Fibroblast of pulmonary artery (primary cell): Measurements from ENCODE around the gene IGSF22.

Experiments
- DNase-seq: peaks from one replicate; pipeline ENCODE4 v3.0.0-alpha.2; 2010; ENCODE audit warnings: low read depth
- H3K4me3 ChIP-seq: replicated peaks from 2 replicates; pipeline ENCODE4 v1.5.1; 2011; ENCODE audit warnings: low read depth, mild to moderate bottlenecking, control low read depth, low read length, moderate library complexity
- TF ChIP-seq, protein P1 (sequence below): IDR thresholded peaks from 2 replicates; pipeline ENCODE4 v1.5.1; 2011; ENCODE audit warnings: mild to moderate bottlenecking, control low read depth, low read length, inconsistent platforms; ENCODE audit errors: missing control alignments

Gene IGSF22

DNA sequence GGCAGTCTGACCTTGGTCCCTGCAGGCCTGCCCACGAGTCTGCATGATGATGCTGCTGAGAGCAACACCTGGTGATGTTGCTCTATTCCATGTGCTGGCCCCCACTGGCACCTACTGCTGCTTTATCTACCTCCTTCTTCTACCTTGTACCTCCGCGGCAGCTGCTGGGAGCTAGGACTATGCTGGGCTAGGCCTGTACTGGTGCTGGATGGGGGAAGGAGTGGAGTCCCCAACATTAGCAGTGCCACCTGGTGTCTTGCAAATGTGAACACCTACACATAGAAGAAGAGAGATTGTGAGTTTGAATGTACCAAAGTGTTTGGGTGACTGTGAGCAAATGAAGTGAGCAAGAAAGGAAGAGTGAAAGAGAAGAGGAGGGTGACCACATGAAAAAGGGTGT lies 35.2 kb upstream of the IGSF22 start:
- H3K4me3 ChIP-seq = no peak overlapping the region
- no peak for DNase-seq
- TF ChIP-seq, protein P1, sequence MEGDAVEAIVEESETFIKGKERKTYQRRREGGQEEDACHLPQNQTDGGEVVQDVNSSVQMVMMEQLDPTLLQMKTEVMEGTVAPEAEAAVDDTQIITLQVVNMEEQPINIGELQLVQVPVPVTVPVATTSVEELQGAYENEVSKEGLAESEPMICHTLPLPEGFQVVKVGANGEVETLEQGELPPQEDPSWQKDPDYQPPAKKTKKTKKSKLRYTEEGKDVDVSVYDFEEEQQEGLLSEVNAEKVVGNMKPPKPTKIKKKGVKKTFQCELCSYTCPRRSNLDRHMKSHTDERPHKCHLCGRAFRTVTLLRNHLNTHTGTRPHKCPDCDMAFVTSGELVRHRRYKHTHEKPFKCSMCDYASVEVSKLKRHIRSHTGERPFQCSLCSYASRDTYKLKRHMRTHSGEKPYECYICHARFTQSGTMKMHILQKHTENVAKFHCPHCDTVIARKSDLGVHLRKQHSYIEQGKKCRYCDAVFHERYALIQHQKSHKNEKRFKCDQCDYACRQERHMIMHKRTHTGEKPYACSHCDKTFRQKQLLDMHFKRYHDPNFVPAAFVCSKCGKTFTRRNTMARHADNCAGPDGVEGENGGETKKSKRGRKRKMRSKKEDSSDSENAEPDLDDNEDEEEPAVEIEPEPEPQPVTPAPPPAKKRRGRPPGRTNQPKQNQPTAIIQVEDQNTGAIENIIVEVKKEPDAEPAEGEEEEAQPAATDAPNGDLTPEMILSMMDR = no peak

DNA sequence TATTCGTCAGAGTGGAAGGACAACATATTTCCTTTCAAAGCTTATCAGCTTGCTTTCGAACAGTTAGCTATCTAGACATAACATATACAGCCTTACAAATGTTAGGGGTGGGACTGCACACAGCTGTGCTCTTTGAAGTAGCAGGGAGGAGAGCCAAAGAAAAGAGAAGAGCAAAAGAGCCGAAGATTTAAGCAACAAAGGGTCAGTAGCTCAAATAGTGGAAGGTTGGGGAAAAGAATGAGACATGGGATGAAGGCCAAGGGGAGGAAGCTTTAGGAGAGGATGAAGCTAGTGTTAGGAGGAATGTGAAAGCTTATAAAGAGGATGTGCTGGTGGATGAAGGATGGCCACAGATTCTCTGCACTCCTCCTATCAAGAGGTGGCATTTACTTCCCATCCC lies 31.8 kb upstream of the IGSF22 start:
- no peak overlapping the region for H3K4me3 ChIP-seq
- peak; percentile 36 for DNase-seq
- TF ChIP-seq, protein P1 = no peak

DNA sequence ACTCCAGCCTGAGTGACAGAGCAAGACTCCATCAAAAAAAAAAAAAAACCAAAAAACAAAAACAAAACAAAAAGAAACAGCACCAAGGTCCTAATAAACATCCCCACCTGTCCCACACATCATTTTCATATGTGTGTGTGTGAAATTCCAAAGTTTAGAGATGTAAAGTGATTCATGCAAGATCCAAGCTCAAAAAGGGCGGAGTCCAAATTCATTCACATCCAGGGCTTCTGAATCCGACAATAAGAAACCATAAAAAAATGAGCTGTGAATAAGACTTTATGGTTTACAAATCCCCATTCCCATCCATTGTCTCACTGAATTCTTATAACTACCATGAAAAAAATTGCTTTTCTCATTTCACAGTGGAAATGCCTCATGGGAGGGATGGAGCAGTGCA lies 30.9 kb upstream of the IGSF22 start:
- TF ChIP-seq, protein P1 = no peak
- no peak for DNase-seq
- H3K4me3 ChIP-seq = no peak overlapping the region

DNA sequence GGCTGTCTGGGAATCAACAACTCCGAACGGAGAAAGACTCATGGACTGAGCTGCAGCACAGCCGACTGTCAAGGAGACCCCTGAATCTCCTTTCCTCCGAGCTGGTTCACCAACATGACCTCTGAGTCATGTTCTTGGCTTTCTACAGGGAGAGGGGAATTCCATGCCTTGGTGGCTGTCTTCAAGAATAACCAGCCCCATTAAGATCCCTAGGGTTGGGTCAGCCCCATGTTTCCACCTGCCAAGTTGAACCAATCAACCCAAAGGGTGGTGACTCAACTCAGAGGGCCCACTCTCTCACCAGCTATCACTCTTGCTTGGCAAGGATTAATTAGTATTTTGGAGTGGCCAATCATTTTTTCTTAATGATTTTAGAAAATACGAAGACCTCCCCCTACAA lies 28.3 kb upstream of the IGSF22 start:
- H3K4me3 ChIP-seq = no peak overlapping the region
- DNase-seq = peak; percentile 13
- TF ChIP-seq, protein P1 = no peak

DNA sequence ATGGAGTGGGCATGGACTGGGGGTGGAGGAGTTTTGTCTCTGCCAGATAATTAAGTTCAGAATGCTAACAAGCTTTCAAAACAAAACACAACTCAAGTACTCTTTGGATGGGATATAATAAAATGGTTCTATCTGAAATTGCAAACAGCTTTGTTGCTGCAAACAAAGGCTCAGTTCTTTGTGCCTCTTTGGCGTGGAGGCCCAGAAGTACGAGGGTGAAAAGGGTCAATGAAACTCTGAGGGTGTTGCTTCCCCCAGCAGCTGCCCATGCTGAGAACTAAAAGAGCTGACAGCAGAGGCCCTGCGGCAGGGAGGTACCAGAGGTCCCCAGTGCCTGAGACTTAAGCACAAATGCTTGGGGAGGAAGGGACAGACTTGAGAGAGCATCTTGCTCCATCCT lies 26.5 kb upstream of the IGSF22 start:
- no peak overlapping the region for H3K4me3 ChIP-seq
- no peak for DNase-seq
- TF ChIP-seq, protein P1 = no peak

DNA sequence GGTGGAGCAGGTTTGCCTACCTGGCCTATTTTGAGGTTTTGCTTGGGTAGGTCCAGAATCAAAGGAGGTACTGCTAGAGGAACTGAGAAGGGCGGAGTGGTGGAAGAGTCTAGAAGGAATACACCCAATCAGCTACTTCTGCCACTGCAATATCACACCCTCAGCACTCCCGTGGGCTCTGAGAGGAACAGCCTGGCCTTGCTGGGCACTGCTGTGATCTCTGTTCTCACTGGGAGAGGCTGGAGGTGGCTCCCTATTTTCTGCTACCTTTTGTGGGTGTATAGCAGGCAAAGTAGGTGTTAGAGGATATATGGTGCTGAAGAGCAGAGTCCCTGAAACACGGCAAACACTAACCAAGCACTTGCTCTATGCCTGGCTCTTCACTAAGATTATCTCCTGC lies 25.0 kb upstream of the IGSF22 start:
- no peak overlapping the region for H3K4me3 ChIP-seq
- TF ChIP-seq, protein P1 = no peak
- DNase-seq = no peak

DNA sequence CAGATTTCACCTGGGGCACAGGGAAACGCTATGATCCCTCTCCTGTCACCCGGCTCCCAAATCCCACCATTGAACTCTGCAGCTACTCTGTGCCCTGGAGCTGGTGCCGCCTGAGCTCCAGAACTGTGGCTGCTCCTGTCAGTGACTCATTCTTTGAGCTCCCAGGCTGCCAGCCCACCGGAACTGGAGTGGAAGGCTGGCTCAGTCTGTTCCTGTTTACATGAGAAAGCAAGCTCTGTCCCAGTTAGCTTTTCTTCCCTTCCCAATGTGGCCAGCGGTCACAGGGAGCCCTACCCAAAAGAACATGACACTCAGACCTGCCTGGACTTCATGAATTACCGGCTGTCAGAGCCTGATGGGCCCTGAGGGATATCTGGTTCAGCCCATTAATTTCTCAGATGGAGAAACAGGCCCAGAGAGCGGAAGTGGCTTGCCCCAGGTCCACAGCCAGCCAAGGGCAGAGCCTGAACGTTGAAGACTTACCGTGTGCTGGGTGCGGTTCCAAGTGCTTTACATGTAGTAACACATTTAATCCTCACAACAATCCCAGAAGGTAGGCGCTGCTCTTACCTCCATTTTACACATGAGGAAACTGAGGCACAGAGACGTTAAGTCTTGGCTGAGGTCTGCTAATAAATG lies 23.8 kb upstream of the IGSF22 start:
- H3K4me3 ChIP-seq = no peak overlapping the region
- DNase-seq = peak; percentile 71
- TF ChIP-seq, protein P1 = no peak
